Activated B cell treated with CpG ODN at 0.5 μM for 24 hours (primary cell): ENCODE results near the gene ARL14. TPM values are rescaled to one million over a fixed set of nuclear protein-coding genes. Genes with fewer than 3 reads are reported as not detected.

ENCODE experiments used
- ATAC-seq: fragments of 200-7000 bp; cut with Tn5 transposase; one replicate; pipeline ENCODE4 v1.10.0; 2021; ENCODE audit warnings: low read depth, mild to moderate bottlenecking, moderate library complexity
- CTCF ChIA-PET: fragments of 350-600 bp; sonication (Branson Sonifier 250); formaldehyde crosslinking; loops from one replicate; lab custom pipeline; 2021; ENCODE audit warnings: antibody characterized with exemption; lab: Charles Lee
- POLR2A ChIA-PET: fragments of 350-600 bp; sonication (Branson Sonifier 250); formaldehyde crosslinking; loops from one replicate; lab custom pipeline; 2021; ENCODE audit warnings: antibody characterized with exemption; lab: Charles Lee
- DNase-seq: peaks from one replicate; pipeline ENCODE4 v3.0.0; 2022
- H3K27ac Mint-ChIP-seq: one replicate; pipeline ENCODE4 v1.8.0; 2020; ENCODE audit warnings: mixed read lengths
- H3K27me3 Mint-ChIP-seq: one replicate; pipeline ENCODE4 v1.8.0; 2021; ENCODE audit warnings: mixed read lengths
- H3K36me3 Mint-ChIP-seq: one replicate; pipeline ENCODE4 v1.8.0; 2021; ENCODE audit warnings: low read depth, mixed read lengths
- H3K4me1 Mint-ChIP-seq: one replicate; pipeline ENCODE4 v1.8.0; 2021; ENCODE audit warnings: mixed read lengths
- H3K4me3 Mint-ChIP-seq: one replicate; pipeline ENCODE4 v1.8.0; 2020; ENCODE audit warnings: mild to moderate bottlenecking, mixed read lengths
- H3K9me3 Mint-ChIP-seq: one replicate; pipeline ENCODE4 v1.8.0; 2020; ENCODE audit warnings: mixed read lengths
- intact Hi-C: fragments of 100-400 bp; cut with micrococcal nuclease; formaldehyde crosslinking; loops from one replicate; pipeline ENCODE4 v1.15.1; 2024
- total RNA-seq: library from RNA; stranded (reverse); gene quantifications from 2 replicates; pipeline ENCODE4 v1.2.3, GENCODE V29; 2022
- TF ChIP-seq, protein P1 (sequence below): fragments of 200-600 bp; IDR thresholded peaks from one replicate; pipeline ENCODE4 v1.8.0; 2022; ENCODE audit warnings: antibody characterized with exemption, mild to moderate bottlenecking

Gene ARL14
- total RNA-seq, 1 donor from 2014 or later = 0.18 TPM

DNA sequence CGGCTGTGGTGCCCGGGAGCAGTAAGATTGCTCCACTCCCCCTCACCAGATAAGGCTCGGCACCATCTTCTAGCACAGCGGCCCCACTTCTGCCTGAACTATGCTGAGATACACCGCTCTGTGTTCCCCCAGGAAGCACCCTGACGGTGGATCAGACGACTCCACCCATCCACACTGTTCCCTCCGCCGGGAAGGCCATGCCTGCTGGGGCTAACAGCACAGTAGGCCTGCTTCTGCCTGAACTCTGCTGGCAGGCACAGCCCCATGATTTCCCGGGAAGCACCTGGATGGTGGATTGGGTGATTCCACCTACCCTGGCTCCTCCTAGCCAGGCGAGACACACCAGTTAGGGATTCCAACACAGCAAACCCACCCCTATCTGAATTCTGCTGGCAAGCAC, 42.8 kb downstream of the ARL14 start:
- ChIA-PET CTCF (no interaction called here), POLR2A (no interaction called here)
- DNase-seq (no peak), ATAC-seq (no peak)
- TF ChIP-seq, protein P1, sequence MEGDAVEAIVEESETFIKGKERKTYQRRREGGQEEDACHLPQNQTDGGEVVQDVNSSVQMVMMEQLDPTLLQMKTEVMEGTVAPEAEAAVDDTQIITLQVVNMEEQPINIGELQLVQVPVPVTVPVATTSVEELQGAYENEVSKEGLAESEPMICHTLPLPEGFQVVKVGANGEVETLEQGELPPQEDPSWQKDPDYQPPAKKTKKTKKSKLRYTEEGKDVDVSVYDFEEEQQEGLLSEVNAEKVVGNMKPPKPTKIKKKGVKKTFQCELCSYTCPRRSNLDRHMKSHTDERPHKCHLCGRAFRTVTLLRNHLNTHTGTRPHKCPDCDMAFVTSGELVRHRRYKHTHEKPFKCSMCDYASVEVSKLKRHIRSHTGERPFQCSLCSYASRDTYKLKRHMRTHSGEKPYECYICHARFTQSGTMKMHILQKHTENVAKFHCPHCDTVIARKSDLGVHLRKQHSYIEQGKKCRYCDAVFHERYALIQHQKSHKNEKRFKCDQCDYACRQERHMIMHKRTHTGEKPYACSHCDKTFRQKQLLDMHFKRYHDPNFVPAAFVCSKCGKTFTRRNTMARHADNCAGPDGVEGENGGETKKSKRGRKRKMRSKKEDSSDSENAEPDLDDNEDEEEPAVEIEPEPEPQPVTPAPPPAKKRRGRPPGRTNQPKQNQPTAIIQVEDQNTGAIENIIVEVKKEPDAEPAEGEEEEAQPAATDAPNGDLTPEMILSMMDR = no peak
- peaks cover 4% of the 10 kb centered on the region for H3K27me3 Mint-ChIP-seq
- H3K36me3 Mint-ChIP-seq = no peaks in the 10 kb centered on the region
- H3K9me3 Mint-ChIP-seq = no peaks in the 10 kb centered on the region
- H3K4me1 Mint-ChIP-seq = no peaks in the 10 kb centered on the region
- H3K27ac Mint-ChIP-seq = no peak overlapping the region
- no peak overlapping the region for H3K4me3 Mint-ChIP-seq
- intact Hi-C loops = no loop called here

- Mint-ChIP-seq H3K36me3 (no peaks in the 10 kb centered on the region), H3K9me3 (no peaks in the 10 kb centered on the region), H3K4me3 (no peak overlapping the region), H3K27me3 (peaks cover 4% of the 10 kb centered on the region), H3K27ac (no peak overlapping the region), H3K4me1 (no peaks in the 10 kb centered on the region)
- ChIA-PET POLR2A (no interaction called here), CTCF (no interaction called here)
- ATAC-seq = no peak
- intact Hi-C loops = no loop called here
- DNase-seq = no peak
- TF ChIP-seq, protein P1 = no peak
These were observed 43.3 kb downstream of the ARL14 start for GRCh38 chr3:160720123-160720746.

- intact Hi-C loops = no loop called here
- no peaks in the 10 kb centered on the region for H3K36me3 Mint-ChIP-seq
- no peak for DNase-seq
- H3K4me1 Mint-ChIP-seq = no peaks in the 10 kb centered on the region
- no peaks in the 10 kb centered on the region for H3K9me3 Mint-ChIP-seq
- CTCF ChIA-PET = no interaction called here
- TF ChIP-seq, protein P1 = no peak
- no peak overlapping the region for H3K27ac Mint-ChIP-seq
- peaks cover 4% of the 10 kb centered on the region for H3K27me3 Mint-ChIP-seq
- ATAC-seq = no peak
- no peak overlapping the region for H3K4me3 Mint-ChIP-seq
- POLR2A ChIA-PET = no interaction called here
These were observed 45.4 kb downstream of the ARL14 start for GRCh38 chr3:160722331-160722730.

- H3K27ac Mint-ChIP-seq = no peak overlapping the region
- no peak overlapping the region for H3K4me3 Mint-ChIP-seq
- intact Hi-C loops = no loop called here
- no peak for DNase-seq
- H3K4me1 Mint-ChIP-seq = no peaks in the 10 kb centered on the region
- ATAC-seq = no peak
- TF ChIP-seq, protein P1 = no peak
- POLR2A ChIA-PET = no interaction called here
- H3K9me3 Mint-ChIP-seq = no peaks in the 10 kb centered on the region
- CTCF ChIA-PET = no interaction called here
- peaks cover 4% of the 10 kb centered on the region for H3K27me3 Mint-ChIP-seq
- no peaks in the 10 kb centered on the region for H3K36me3 Mint-ChIP-seq
These were observed 48.4 kb downstream of the ARL14 start for GRCh38 chr3:160725338-160725737.

Other genes with a start within 250 kb of the ARL14 start
- gene TRIM59, start 227.4 kb upstream of the ARL14 start, total RNA-seq = 23.4 TPM in 2 replicates
- 43.4 and 46.7 TPM in 2 replicates for gene KPNA4, start 111.6 kb upstream of the ARL14 start, total RNA-seq
- gene PPM1L, start 79.1 kb downstream of the ARL14 start, total RNA-seq = 5.8 and 6.6 TPM in 2 replicates